ENCODE results near the gene CYLD.

CYLD gene

GRCh38 chr16:50741781-50742575 lies at the start of gene CYLD:
Gene CYLD (plus strand): TSS chr16:50742086. CDS start chr16:50749699, 7,613 bp downstream.
- DNase-seq = peak; percentile 84 to 98

DNA sequence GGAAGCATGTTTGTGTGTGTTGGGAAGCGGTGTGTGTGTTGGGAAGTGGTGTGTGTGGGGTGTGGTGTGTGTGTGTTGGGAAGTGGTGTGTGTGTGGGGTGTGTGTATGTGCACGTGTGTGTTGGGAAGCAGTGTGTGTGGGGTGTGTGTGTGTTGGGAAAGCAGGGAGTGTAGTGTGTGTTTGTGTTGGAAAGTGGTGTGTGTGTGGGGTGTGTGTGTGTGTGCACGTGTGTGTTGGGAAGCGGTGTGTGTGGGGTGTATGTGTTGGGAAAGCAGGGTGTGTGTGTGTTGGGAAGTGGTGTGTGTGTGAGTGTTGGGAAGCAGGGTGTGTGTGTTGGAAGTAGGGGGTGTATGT lies 49.3 kb upstream of the CYLD start:
- DNase-seq = no peak

- DNase-seq = no peak
These were observed 48.7 kb upstream of the CYLD start, which contains the start of gene NOD2 for GRCh38 chr16:50692999-50693781. Gene NOD2 (plus strand): TSS chr16:50693606. CDS start chr16:50699496, 5,890 bp downstream.

DNA sequence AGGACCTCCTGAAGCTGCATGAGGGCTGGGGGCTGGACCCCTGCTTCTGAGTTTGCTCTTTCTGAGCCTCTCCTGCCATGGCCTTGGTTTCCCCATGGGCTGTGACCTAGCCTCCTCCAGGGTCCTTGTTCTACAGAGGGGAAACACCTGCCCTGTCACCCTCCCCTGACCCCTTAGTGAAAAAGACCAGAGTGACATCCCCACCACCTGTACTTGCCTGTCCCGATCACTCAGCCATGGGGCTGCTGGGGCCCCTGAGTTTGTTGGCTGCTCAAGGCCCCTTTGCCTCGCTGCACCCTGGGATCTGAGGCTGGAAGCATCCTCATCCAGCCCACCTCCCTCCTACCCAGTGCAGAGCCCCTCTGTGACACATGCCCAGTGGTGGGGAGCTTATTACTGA lies 47.7 kb upstream of the CYLD start:
- DNase-seq = no peak

DNA sequence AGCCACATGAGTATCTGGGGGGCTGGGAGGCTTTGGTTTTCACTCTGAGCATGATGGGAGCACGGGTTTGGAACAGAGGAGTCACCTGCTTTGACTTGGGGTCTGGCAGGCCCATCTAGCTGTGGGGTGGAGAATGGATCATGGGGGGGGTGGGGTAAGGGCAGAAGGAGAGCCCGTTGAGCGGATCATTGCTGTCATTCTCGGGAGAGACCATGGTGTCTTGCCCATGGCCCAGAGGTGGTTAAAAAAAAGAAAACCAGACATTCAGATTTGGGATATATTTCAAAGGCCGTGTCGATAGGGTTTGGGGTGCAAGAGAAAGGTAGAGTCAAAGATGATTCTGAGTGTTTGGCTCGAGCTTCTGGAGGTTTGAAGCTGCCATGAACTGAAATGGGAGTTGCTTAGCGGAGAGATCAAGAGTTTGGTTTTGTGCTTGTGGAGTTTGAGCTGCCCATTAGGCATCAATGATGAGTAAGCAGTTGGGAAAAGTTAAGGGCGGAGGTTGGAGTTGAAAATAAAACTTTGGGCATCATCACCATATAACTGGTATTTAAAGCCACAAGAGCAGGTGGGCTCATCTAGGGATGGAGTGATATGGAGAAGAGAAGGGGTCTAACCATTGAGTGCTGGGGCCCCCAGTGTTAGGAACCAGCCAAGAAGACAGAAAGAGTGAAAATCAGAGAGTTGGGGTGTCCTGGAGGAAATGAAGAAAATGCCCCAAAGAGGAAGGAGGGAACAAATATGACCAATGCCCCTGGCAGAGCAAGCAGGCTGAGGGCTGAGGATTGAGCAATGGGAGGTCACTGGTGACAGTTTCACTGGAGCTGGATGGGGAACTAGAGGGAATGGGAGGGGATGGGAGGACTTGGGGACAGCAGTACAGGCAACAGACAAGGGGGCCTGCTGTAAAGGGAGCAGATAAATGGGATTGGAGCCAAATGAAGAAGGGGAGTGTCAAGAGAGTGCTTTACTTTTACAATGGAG lies 46.6 kb upstream of the CYLD start:
- DNase-seq = peak in 1 of 2 donors; percentile 23

DNA sequence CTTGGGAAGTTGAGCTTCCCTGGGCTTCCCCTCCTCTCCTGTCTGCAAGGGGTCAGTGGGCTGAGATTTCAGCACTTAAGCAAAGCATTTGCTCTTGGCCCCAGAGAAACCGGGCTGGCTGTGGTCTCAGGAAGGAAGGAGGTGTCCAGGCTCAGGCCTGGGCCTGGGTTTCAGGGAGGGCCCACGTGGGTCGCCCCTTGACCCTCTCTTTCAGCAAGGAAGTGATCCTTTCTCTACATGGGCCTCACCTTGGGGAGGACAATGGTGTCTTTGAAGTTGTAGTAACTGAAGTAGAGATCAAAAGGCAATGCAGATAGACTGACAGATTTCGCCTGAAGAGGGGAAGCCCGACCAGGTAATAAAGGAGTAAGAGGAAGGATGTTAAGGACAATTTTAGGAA lies 45.8 kb upstream of the CYLD start:
- no peak for DNase-seq

DNA sequence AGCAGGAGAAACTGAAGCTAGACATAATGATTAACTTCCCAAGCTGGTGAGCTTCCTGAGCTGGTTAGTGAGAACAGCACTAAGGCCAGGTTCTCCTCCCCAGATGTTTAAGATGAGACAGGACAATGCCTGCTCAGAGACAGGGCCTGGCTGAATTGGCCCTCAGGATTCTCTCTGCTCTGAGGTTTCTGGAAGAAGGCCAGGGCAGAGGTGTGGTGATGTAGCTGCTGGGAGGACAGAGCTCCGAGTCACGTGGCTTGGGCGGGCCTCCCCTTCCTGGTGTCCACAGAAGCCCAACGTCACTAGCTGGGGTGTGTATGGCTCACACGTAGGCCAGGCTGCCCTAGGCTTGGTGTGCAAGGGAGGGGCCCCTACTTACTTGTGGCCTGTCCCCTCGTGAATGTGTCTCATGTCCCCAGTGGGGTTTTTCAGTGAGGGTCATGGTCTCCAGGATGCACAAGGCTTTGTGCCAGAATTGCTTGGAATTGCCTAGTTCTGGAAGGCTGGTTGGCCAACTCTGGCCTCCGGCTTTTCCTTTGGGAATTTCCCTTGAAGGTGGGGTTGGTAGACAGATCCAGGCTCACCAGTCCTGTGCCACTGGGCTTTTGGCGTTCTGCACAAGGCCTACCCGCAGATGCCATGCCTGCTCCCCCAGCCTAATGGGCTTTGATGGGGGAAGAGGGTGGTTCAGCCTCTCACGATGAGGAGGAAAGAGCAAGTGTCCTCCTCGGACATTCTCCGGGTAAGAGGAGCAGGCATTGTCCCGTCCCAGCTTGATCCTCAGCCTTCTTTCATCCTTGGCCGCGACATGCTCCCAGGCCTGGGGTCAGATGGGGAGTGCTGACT lies 45.1 kb upstream of the CYLD start:
- DNase-seq = peak in 1 of 2 donors; percentile 62

DNA sequence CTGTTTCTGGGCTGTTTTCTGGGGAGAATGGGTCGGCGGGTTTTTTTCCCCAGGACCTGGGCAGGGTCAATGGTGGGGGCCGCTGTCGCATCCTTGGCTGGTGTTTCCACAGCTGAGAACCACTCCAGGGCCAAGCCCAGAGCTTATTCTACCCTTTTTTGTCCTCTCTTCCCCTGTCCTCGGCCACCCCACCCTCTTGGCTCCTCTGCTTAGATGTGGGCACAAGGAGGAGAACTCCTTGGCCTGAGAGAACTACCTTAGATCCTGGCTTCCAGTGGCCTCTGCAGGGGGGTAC lies 44.5 kb upstream of the CYLD start:
- no peak for DNase-seq

GRCh38 chr16:50697881-50698767 lies 43.8 kb upstream of the CYLD start:
- peak in 1 of 2 donors; percentile 46 for DNase-seq

GRCh38 chr16:50699326-50700159 lies 42.3 kb upstream of the CYLD start:
- DNase-seq = no peak

- DNase-seq = peak in 1 of 2 donors; percentile 88
These were observed 39.2 kb upstream of the CYLD start for GRCh38 chr16:50702725-50703124.

GRCh38 chr16:50704245-50704644 lies 37.6 kb upstream of the CYLD start:
- no peak for DNase-seq

GRCh38 chr16:50705436-50706110 lies 36.3 kb upstream of the CYLD start:
- DNase-seq = no peak

GRCh38 chr16:50706250-50706649 lies 35.6 kb upstream of the CYLD start:
- no peak for DNase-seq

DNA sequence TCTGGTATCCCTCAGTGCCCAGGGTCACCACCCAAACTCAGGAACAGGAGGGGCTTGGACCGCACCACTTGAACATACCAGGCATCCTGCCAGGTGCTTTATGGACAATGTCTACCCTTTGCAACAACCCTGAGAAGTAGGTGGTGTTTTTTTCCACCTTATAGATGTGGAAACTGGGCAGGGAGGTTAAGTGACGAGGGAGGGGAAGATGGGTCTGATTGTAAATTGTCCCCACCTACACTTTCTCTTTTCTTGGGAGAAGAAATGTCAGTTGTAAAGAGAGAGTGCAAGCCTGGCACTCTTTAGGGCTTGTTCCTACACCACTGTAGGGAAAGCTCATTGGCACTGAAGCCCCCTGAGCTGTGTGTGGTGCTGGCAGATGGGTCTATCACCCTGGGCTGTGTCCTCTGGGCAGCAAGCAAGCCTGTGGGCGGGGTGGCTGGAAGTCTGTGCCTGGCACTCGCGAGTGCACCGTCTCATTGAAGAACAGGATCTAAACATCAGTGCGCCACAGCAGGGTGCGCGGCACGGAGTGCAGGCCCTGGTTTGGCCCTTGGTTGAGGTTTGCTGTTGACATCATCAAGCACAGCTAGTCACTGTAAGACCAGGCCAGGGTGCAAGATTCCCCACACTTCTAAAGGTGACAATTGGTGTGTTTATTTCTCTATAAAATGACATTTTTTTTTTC lies 33.4 kb upstream of the CYLD start:
- no peak for DNase-seq

DNA sequence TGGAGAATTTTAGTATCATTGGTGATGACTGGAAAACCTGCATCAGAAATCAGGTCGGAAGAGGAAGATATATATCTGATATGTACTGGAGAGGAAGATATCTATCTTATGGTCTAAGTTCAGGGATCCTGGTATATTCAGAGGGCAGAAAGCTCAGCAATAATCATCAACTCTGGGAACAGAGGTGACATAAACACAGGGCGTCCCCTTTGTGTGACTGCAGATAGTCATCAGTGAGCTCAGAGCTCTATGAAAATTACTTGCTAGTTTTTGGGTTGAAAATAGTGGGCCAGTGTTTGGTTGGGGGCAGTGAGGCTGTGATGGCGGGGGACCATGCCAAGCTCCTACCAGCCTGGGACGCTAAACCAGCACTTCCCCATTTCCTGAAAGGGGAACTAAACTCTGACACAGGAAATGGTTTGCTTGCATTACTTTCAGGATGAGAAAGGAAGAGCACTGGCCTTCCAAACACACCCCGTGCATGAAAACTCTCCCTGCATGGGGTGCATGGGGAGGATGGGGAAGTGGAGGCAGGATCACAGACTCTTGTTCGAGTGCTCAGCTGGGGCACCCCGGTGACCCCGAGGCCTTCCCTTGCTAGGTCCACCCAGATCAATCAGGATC lies 32.7 kb upstream of the CYLD start:
- peak; percentile 22 to 80 for DNase-seq

DNA sequence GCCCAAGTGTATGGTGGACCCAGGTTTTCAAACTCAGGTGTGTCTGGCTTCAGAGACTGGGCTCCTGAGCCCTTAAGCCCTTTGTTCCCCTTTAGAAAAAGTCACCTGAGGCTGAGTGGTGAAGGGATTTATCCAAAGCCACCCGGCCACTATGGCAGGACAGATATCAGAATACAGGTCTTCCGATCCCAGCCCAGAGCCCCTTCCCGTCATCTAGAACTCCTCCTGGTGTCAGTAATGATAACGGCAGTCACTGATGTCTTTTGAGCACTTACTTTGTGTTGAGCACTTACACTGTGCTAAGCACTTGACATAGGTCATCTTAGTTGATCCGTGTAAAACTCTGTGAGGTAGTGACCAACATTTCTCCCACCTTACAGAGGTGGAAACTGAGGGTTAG lies 31.9 kb upstream of the CYLD start:
- no peak for DNase-seq

DNA sequence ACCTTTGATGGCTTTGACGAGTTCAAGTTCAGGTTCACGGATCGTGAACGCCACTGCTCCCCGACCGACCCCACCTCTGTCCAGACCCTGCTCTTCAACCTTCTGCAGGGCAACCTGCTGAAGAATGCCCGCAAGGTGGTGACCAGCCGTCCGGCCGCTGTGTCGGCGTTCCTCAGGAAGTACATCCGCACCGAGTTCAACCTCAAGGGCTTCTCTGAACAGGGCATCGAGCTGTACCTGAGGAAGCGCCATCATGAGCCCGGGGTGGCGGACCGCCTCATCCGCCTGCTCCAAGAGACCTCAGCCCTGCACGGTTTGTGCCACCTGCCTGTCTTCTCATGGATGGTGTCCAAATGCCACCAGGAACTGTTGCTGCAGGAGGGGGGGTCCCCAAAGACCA lies 30.8 kb upstream of the CYLD start:
- no peak for DNase-seq

Data from bone marrow (tissue), 2 donors.